ENCODE results near the gene FLT3.

FLT3 gene

DNA sequence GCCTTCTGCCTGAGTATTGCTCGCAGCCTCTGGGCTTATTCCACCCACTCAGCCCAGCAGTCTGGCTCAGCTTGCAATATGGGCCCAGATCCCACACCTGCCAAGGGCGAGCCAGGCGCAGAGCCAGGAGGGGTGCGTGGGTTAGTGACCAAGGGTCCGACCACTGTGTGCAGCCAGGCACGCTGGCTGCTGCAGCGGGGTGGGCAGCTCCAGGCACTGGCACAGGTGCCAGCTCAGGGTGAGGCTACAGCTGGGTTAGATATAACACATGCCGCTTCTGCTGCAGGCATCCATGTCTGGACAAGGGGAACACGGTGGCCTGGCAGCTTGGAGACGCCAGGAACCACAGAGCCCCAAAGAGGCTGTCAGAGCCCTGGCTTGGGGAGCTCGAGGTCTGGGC lies 99.3 kb downstream of the FLT3 start:
- DNase-seq: no peak

DNA sequence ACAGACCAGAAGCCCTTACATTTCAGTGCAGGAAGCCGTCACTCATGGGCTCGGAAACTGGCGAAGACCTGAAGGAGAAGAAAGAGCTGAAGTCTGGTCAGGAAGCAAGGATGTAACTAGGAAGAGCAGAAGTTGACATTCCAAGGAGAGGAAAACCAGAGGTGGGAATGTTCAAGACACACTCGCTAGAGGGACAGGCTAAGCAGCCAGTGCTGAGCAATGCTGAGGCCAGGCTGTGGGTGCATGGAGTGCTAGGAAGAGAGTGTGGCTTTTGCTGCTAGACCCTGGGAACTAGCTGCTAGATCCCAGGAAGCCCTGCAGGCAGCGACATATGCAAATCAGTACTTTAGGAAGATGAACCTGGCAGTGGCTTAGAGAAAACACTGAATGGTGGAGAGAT lies 99.8 kb downstream of the FLT3 start:
- no peak for DNase-seq

DNA sequence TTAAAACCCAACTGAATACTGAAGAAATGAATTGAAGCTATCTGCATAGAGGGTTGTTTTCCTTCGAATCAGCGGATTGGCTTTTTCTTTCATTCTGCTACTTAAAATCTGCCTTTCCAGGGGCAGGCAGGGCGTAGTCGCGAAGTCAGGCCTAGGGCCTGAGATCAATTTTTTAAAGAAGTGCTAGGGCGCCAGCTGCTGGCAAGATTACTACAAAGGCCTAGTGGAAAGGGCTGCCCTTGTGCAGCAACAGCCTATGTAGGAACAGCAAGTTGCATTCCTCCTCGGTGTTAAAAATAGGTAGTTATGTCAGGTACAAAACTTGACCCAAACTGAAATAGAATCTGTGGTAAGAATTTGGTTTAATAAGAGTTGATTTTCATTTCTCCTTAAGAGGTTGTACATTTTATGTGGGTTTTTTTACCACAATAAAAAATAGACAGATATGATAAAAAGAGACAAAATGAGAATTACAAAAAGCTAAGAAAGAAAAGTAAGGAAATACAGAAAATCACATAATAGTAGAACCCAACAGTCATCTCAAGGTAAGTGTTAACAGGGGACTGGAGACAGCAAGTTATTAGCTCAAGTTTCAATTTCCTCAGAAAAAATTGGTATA lies 102.4 kb downstream of the FLT3 start:
- DNase-seq: peak; percentile 48

DNA sequence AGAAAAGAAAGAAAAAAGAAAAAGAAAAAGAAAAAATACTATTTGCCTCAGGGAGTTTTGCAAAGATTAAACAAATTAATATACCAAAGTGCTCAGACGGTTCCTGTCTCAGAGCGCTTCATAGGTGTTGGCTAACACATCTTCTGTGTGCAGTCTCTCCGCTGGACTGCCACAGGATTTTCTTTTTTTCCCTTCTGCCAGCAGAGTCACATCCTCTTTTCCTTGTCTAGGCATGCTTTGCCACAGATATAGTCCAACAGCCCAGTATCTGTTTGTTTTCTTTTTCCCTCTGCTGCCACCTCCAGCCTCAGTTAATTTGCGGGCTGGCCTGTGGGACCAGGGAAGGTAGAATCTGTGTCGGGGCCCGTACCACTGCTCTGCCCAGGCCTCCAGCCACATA lies 108.5 kb downstream of the FLT3 start:
- DNase-seq: no peak

GRCh38 chr13:27988520-27988919 lies 111.9 kb downstream of the FLT3 start, which contains the start of gene URAD:
URAD (minus strand) TSS chr13:27988693; CDS start chr13:27988637, 56 bp downstream.
- no peak for DNase-seq

- no peak for DNase-seq
Measured at GRCh38 chr13:27985600-27985999, 114.8 kb downstream of the FLT3 start.

GRCh38 chr13:27982361-27982760 lies 118.0 kb downstream of the FLT3 start:
- no peak for DNase-seq

DNA sequence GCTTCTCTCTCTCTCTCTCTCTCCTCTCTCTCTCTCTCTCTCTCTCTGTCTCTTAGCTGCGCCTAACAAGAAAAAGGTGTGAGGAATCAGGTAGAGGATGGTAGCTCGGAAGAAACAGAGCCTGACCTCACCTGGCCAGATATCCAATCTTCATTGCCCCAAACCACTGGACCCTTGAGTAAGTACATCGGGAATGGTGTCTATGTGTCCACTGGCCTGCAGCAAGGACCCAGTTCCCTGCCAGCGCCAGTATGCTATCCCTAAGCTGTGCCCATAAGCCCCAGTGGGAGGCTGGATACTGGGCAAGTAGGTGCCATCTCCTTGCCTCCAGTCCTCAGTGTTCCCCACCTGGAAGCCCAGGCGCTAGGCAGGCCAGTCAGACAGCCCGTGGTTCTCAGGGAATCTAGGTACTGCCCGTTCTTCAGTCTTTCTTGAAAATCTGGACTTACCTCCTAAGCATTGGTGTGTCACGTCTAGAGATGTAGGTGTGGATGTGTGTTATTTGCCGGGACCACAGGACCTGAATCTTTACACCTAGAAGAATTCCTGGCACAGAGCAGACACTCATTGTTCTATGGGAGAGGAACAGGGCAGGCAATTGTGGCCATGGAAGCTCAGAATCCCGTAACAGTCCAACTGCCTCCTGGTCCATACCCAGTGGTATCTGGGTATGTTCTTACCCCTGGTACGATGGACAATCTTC lies 119.2 kb downstream of the FLT3 start:
- DNase-seq: no peak

GRCh38 chr13:27980280-27980998 lies 119.9 kb downstream of the FLT3 start:
- DNase-seq: no peak

GRCh38 chr13:27979765-27980279 lies 120.6 kb downstream of the FLT3 start:
- no peak for DNase-seq

DNA sequence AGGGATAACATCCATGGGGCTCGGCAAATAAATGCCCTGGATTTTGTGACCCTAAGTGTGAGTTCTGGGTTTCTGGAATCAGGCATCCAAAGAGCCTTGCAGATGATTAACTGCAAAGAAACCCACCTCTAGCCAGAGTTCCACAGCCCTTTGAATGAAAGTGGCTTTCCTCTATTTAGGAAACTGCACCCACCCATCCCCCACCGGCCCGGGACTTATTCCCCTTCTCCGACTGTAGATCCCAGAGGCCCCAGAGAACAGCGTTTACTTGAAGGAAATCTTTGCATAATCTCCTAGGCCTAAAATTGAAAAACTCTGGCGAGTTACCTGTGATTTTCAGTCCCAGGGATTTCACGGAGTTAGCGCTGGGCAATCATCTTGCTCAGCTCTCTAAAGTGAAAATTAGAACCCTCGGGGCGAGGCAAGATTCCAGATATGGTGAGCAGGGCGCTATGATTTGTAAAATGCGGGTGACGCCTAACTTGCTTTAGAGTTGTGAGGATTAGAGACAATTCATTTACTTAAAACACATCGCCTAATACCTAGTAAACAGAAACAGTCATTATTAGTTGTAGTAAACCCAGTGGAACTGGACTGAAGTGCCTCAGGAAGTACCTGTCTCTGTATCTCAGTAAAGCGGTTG lies 121.3 kb downstream of the FLT3 start:
- no peak for DNase-seq

DNA sequence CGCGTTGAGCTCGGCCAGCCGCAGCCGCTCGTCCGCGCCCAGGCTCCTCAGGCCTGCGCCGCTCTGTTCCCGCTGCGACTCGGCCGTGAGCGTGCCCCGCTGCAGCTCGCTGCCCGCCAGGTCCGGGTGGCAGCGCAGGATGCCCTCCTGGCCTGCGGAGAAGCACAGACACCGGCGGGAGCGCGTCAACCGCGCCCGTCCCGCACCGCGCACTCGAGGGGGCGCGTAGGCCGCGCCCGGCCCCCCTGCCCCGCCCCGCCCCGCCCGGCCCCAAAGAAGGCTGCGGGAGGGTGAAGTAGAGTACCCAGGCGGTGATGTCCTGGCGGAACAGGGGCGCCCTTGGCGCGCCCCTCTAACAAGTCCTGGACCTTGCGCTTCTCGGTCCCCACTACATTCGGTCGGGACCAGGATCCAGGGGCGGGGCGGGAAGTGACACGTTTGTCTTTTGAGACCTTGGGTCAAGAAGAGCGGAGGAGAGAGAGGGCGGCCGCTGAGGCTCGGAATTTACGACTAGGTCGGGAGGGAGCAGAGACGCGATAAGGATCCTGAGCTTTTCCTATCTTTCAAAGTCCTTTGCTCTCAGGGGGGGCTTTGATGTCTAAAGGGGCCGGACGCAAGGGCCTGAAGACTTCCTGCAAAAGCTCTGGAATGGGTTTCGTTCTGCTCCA lies 121.9 kb downstream of the FLT3 start:
- no peak for DNase-seq

DNA sequence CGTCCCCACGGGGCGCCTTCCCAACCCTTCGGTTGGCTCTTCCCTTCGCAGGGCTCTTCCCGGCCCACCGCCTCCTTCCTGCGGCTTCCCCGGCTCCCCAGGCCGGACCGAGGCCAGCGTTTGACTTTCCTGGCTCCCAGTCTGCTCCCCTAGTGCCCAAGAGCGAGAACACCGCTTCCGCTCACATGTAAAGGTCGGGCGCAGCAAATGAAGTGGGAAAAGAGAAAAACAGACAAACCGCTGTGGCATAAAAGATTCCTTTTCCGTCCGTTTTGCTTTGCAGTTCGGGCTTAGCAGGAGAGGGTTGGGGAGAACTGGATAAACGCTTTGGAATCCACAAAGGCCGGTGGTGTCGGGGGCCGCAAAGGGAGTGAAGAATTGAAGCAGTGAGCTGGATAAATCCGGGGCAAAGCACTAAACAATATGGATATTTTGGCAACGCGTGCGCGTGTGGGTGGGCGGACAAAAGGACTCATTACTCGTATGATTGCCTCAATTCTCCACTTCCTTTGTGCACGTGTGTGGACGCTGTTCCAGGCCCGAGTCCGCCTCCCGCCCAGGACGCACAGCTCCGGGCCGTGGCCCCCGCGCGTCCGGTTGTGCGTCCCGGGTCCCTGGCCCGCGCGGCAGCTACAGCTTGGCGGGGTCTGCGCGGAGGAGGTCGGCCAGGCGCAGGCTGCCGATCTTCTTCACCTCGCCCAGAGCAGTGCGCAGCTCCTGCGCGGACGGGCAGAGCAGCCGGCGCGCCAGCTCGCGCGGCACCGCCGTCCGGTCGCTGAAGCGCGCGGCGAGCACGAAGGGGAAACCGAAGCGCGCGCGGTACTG lies 122.7 kb downstream of the FLT3 start:
- DNase-seq: no peak

DNA sequence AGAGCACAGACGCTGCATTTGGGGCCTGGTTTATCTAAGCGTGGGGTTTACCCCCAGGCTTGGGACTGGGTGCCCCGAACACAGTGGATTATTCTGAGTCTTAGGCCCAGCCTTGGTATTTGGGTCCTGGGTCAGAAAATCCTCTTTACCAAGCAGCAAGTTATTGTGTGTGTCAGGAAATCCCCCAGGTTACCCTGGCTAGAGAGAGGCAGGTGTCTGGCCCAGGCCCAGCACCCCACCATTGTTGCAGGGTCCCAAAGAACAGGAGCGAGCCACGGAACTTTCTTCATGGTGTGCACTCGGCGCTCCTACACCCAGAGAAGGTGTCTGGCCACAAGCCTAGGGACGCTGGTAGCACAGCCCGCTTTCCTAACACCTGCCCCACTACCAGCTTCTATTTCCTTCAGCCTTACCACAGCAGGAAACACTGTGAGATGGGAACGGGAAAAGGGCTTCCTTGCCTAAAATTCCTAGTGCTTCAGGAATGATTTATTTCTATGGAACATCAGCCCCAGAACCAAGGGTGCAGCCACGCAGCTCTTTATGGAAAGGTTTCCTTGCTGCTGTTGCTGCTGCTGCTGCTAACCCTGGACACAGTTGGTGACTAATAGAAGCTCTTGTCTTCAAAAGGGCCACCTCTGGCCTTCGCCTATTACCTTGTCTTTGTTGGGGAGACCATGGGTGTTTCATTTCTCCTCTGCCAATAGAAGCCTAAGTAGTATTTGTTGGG lies 123.8 kb downstream of the FLT3 start:
- DNase-seq: no peak

- DNase-seq: no peak
Measured at GRCh38 chr13:27975564-27976361, 124.6 kb downstream of the FLT3 start.

DNA sequence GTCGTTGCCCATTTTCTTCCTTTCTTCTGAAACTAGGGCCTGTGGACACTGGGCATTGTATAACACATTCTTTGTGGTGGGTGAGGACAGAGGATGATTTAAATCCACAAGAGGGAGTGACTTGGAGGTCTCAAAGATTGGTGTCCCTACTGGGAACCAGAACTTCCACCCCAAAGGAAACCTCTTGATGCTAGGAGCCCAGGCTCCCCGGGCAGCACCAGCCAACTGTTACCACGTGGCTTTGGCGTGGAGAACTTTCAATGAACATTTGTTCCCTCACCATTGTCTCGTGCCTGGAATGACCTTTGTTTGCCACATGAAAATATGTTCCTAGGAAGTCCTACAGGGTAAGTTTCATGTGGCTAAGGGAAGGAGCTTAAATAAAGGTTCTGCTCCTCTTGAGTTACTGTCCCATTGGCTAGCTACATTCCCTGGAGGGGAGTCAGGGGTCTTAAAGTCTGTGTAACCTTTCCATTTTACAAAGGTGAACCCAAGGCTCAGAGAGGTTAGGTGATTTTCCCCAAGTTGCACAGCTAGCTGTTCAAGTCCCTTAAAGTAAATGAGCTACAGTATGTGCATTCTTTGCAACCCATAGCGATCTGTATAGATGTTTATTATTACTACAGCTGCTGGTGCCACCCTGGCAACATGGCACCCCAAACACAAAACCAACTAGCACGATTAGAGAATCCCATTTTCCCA lies 126.3 kb downstream of the FLT3 start:
- no peak for DNase-seq

GRCh38 chr13:27973291-27973690 lies 127.1 kb downstream of the FLT3 start:
- DNase-seq: no peak

DNA sequence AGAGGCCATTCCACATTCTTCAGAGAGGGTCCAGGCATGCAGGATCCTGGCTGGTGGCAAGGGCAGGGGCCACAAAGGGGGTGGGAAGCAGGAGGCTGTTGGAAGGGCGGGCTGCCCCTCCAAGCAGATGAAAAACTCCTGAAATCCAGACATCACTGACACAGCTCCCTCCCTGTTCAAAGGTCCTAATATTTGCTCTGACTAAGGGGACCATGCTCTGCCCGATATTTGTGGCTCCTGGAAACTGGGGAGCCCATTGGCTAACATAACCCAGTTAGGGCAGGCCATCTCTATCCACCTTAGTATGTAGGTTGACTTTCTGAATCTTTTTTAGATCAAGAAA lies 127.9 kb downstream of the FLT3 start:
- no peak for DNase-seq

- no peak for DNase-seq
Measured at GRCh38 chr13:27971776-27972477, 128.4 kb downstream of the FLT3 start.
